ENCODE data around the gene EIF4B.

- TF ChIP-seq, protein P1, sequence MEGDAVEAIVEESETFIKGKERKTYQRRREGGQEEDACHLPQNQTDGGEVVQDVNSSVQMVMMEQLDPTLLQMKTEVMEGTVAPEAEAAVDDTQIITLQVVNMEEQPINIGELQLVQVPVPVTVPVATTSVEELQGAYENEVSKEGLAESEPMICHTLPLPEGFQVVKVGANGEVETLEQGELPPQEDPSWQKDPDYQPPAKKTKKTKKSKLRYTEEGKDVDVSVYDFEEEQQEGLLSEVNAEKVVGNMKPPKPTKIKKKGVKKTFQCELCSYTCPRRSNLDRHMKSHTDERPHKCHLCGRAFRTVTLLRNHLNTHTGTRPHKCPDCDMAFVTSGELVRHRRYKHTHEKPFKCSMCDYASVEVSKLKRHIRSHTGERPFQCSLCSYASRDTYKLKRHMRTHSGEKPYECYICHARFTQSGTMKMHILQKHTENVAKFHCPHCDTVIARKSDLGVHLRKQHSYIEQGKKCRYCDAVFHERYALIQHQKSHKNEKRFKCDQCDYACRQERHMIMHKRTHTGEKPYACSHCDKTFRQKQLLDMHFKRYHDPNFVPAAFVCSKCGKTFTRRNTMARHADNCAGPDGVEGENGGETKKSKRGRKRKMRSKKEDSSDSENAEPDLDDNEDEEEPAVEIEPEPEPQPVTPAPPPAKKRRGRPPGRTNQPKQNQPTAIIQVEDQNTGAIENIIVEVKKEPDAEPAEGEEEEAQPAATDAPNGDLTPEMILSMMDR (IDR thresholded peaks at IDR 0.05; ENCODE audit: low read length), result no peak
- no peak for TF ChIP-seq EZH2 (IDR thresholded peaks at IDR 0.05; ENCODE audit: borderline replicate concordance, low read length)
Observed at GRCh38 chr12:52992699-52993557, 13.3 kb upstream of the EIF4B start.
